Neural cell (in vitro differentiated cells): ENCODE data around the gene NBEAL1. TPM values are rescaled to one million over a fixed set of nuclear protein-coding genes. Genes with fewer than 3 reads are reported as not detected.
A peak's percentile ranks its signal among the peaks of the same experiment; 100 is the strongest.

Experiments
- H2AFZ ChIP-seq: fragments of 200-600, 300-800 bp; sonication (generic), shearing (Covaris generic); 2 replicates; pipeline ENCODE4 v1.6.0; 2014; ENCODE audit warnings: low read depth, mild to moderate bottlenecking, antibody characterized with exemption, low read length, moderate library complexity
- H3F3A ChIP-seq: fragments of 200-600 bp; shearing (Covaris generic); 2 replicates; pipeline ENCODE4 v1.6.1; 2016; ENCODE audit warnings: mild to moderate bottlenecking, moderate library complexity, mixed read lengths, antibody characterized with exemption, low read length; ENCODE audit not compliant: insufficient read depth, poor library complexity, severe bottlenecking
- H3K27ac ChIP-seq: fragments of 200-600, 300-800 bp; sonication (generic), shearing (Covaris generic); 2 replicates; pipeline ENCODE4 v1.5.1; 2014; ENCODE audit warnings: mild to moderate bottlenecking, low read length, moderate library complexity
- H3K27me3 ChIP-seq: fragments of 300-800, 200-600 bp; sonication (generic), shearing (Covaris generic); 2 replicates; pipeline ENCODE4 v1.6.0; 2014; ENCODE audit warnings: mild to moderate bottlenecking, low read depth, low read length, moderate library complexity; ENCODE audit not compliant: insufficient read depth
- H3K36me3 ChIP-seq: fragments of 300-800, 200-600 bp; sonication (generic), shearing (Covaris generic); 2 replicates; pipeline ENCODE4 v1.5.1; 2014; ENCODE audit warnings: mild to moderate bottlenecking, antibody characterized with exemption, low read length, moderate library complexity; ENCODE audit not compliant: insufficient read depth
- H3K4me2 ChIP-seq: fragments of 300-800, 200-600 bp; sonication (generic), shearing (Covaris generic); 2 replicates; pipeline ENCODE4 v1.6.0; 2014; ENCODE audit warnings: mild to moderate bottlenecking, low read length
- H3K4me3 ChIP-seq: fragments of 300-800, 200-600 bp; sonication (generic), shearing (Covaris generic); 2 replicates; pipeline ENCODE4 v1.5.1; 2014; ENCODE audit warnings: mild to moderate bottlenecking, low read length, moderate library complexity
- H3K79me2 ChIP-seq: fragments of 200-600 bp; shearing (Covaris generic); replicated peaks from 2 replicates; pipeline ENCODE4 v1.6.0; 2014; ENCODE audit warnings: mild to moderate bottlenecking, low read length, moderate library complexity; ENCODE audit not compliant: insufficient read depth
- H3K9ac ChIP-seq: fragments of 300-800, 200-600 bp; sonication (generic), shearing (Covaris generic); 2 replicates; pipeline ENCODE4 v1.6.1; 2016; ENCODE audit warnings: mild to moderate bottlenecking, low read length, mixed read lengths
- H3K9me2 ChIP-seq: fragments of 200-600 bp; shearing (Covaris generic); 2 replicates; pipeline ENCODE4 v1.6.1; 2016; ENCODE audit warnings: mild to moderate bottlenecking, low read length, mixed read lengths; ENCODE audit not compliant: insufficient read depth
- H3K9me3 ChIP-seq: fragments of 200-600, 300-800 bp; sonication (generic), shearing (Covaris generic); 2 replicates; pipeline ENCODE4 v1.6.1; 2016; ENCODE audit warnings: mild to moderate bottlenecking, mixed run types, low read length, moderate library complexity, mixed read lengths
- H4K20me1 ChIP-seq: fragments of 200-600 bp; shearing (Covaris generic); 2 replicates; pipeline ENCODE4 v1.6.1; 2016; ENCODE audit warnings: mild to moderate bottlenecking, mixed run types; ENCODE audit not compliant: insufficient read depth
- EP300 ChIP-seq: fragments of 450-650 bp; conservative IDR thresholded peaks from 2 replicates; pipeline ENCODE4 v1.6.1; 2014; ENCODE audit warnings: antibody characterized with exemption, mild to moderate bottlenecking, moderate library complexity; ENCODE audit not compliant: poor library complexity, severe bottlenecking
- EZH2 ChIP-seq: fragments of 200-600, 300-800 bp; shearing (Covaris generic), sonication (generic); IDR thresholded peaks from 2 replicates; pipeline ENCODE4 v1.6.1; 2014; ENCODE audit warnings: antibody characterized with exemption, low read length, borderline replicate concordance, mild to moderate bottlenecking; ENCODE audit not compliant: insufficient read depth, poor library complexity, severe bottlenecking
- MXI1 ChIP-seq: fragments of 450-650 bp; conservative IDR thresholded peaks from 2 replicates; pipeline ENCODE4 v1.6.1; 2014; ENCODE audit warnings: antibody characterized with exemption, mild to moderate bottlenecking; ENCODE audit not compliant: poor library complexity, severe bottlenecking
- POLR2AphosphoS5 ChIP-seq: IDR thresholded peaks from 2 replicates; pipeline ENCODE4 v1.6.1; 2012
- RAD21 ChIP-seq: fragments of 450-650 bp; conservative IDR thresholded peaks from 2 replicates; pipeline ENCODE4 v1.6.1; 2014; ENCODE audit warnings: antibody characterized with exemption, mild to moderate bottlenecking, moderate library complexity
- SMC3 ChIP-seq: fragments of 450-650 bp; conservative IDR thresholded peaks from 2 replicates; pipeline ENCODE4 v1.6.1; 2014; ENCODE audit warnings: antibody characterized with exemption, mild to moderate bottlenecking, moderate library complexity; ENCODE audit not compliant: poor library complexity
- TAF1 ChIP-seq: IDR thresholded peaks from 2 replicates; pipeline ENCODE4 v1.6.1; 2012; ENCODE audit warnings: low read depth
- polyA plus RNA-seq: library from polyadenylated mRNA; depleted of rRNA; stranded (reverse); fragments of >200 nt; gene quantifications from 2 replicates; pipeline ENCODE4 v1.2.3, GENCODE V29; 2014
- TF ChIP-seq, protein P1 (sequence below): fragments of 450-650 bp; IDR thresholded peaks from 2 replicates; pipeline ENCODE4 v1.5.1; 2014; ENCODE audit warnings: antibody characterized with exemption, mild to moderate bottlenecking, moderate library complexity; ENCODE audit not compliant: poor library complexity, severe bottlenecking
- TF ChIP-seq, protein P2 (sequence below): IDR thresholded peaks from 2 replicates; pipeline ENCODE4 v1.6.1; 2012; ENCODE audit warnings: borderline replicate concordance

Gene NBEAL1
- polyA plus RNA-seq, 1 donor from 2014 or later: 7.9 TPM

DNA sequence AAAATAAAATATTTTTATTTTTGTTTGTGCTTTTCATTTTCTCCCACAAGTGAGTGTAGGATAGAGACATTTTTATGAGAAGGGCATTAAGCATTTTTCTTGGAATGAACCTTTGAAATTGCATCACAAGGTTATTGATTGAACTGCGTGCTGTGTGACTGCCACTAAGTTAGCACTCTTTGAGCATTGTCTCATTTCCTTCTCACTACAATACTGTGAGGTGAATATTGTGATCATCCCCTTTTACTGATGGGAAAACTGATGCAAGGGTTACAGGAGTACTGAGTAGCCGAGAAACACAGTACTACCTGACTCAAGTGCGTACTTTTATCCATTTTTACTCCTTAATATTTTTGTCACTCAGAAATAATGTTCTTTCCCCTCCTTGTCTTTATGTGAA is 2.0 kb downstream of the NBEAL1 start:
- no peak overlapping the region for H2AFZ ChIP-seq
- no peak for TF ChIP-seq EP300
- no peak for TF ChIP-seq POLR2AphosphoS5
- no peak for TF ChIP-seq MXI1
- TF ChIP-seq, protein P1, sequence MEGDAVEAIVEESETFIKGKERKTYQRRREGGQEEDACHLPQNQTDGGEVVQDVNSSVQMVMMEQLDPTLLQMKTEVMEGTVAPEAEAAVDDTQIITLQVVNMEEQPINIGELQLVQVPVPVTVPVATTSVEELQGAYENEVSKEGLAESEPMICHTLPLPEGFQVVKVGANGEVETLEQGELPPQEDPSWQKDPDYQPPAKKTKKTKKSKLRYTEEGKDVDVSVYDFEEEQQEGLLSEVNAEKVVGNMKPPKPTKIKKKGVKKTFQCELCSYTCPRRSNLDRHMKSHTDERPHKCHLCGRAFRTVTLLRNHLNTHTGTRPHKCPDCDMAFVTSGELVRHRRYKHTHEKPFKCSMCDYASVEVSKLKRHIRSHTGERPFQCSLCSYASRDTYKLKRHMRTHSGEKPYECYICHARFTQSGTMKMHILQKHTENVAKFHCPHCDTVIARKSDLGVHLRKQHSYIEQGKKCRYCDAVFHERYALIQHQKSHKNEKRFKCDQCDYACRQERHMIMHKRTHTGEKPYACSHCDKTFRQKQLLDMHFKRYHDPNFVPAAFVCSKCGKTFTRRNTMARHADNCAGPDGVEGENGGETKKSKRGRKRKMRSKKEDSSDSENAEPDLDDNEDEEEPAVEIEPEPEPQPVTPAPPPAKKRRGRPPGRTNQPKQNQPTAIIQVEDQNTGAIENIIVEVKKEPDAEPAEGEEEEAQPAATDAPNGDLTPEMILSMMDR: no peak
- TF ChIP-seq EZH2: no peak
- no peak for TF ChIP-seq SMC3
- TF ChIP-seq RAD21: no peak
- TF ChIP-seq, protein P2, sequence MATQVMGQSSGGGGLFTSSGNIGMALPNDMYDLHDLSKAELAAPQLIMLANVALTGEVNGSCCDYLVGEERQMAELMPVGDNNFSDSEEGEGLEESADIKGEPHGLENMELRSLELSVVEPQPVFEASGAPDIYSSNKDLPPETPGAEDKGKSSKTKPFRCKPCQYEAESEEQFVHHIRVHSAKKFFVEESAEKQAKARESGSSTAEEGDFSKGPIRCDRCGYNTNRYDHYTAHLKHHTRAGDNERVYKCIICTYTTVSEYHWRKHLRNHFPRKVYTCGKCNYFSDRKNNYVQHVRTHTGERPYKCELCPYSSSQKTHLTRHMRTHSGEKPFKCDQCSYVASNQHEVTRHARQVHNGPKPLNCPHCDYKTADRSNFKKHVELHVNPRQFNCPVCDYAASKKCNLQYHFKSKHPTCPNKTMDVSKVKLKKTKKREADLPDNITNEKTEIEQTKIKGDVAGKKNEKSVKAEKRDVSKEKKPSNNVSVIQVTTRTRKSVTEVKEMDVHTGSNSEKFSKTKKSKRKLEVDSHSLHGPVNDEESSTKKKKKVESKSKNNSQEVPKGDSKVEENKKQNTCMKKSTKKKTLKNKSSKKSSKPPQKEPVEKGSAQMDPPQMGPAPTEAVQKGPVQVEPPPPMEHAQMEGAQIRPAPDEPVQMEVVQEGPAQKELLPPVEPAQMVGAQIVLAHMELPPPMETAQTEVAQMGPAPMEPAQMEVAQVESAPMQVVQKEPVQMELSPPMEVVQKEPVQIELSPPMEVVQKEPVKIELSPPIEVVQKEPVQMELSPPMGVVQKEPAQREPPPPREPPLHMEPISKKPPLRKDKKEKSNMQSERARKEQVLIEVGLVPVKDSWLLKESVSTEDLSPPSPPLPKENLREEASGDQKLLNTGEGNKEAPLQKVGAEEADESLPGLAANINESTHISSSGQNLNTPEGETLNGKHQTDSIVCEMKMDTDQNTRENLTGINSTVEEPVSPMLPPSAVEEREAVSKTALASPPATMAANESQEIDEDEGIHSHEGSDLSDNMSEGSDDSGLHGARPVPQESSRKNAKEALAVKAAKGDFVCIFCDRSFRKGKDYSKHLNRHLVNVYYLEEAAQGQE: no peak
- TF ChIP-seq TAF1: no peak
- no peaks in the 10 kb centered on the region for H3F3A ChIP-seq
- H3K27ac ChIP-seq: no peak overlapping the region
- no peaks in the 10 kb centered on the region for H3K9me2 ChIP-seq
- peaks cover 13% of the 10 kb centered on the region for H3K79me2 ChIP-seq
- H3K9ac ChIP-seq: no peak overlapping the region
- H3K27me3 ChIP-seq: no peaks in the 10 kb centered on the region
- no peaks in the 10 kb centered on the region for H3K36me3 ChIP-seq
- H3K4me3 ChIP-seq: peak overlapping the region; percentile 85
- no peaks in the 10 kb centered on the region for H4K20me1 ChIP-seq
- peak overlapping the region; percentile 20 for H3K4me2 ChIP-seq
- H3K9me3 ChIP-seq: no peaks in the 10 kb centered on the region

DNA sequence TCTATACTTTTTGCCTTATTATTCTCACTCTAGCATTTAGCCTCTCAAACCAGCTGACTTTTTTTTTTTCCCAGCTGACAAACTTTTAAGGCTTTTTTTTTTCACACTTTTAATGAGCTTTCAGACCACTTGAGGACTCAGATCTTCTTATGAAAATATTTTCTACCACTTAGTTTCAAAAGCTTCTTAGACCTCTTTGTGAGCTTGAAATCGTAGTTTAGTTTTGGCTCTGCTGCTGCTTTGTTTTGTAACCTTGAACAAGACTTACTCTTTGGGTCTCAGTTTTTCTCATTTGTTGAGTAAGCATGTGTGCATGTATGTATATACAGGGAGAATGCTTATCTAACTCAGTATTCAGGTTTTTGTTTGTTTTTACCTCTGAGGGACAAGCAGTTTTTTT is 3.5 kb downstream of the NBEAL1 start:
- no peaks in the 10 kb centered on the region for H3F3A ChIP-seq
- no peak overlapping the region for H3K9ac ChIP-seq
- H3K4me3 ChIP-seq: peak overlapping the region; percentile 85
- H3K79me2 ChIP-seq: peaks cover 13% of the 10 kb centered on the region
- peak overlapping the region; percentile 79 for H3K4me2 ChIP-seq
- no peak overlapping the region for H3K27ac ChIP-seq
- no peak overlapping the region for H2AFZ ChIP-seq
- no peaks in the 10 kb centered on the region for H3K27me3 ChIP-seq
- no peaks in the 10 kb centered on the region for H3K9me2 ChIP-seq
- H3K36me3 ChIP-seq: no peaks in the 10 kb centered on the region
- H3K9me3 ChIP-seq: no peaks in the 10 kb centered on the region
- H4K20me1 ChIP-seq: no peaks in the 10 kb centered on the region
- TF ChIP-seq TAF1 (no peak), EZH2 (no peak), EP300 (no peak), POLR2AphosphoS5 (no peak), SMC3 (no peak), MXI1 (no peak), RAD21 (no peak)
- TF ChIP-seq, protein P1: no peak
- TF ChIP-seq, protein P2: no peak
